Fibroblast of mammary gland (primary cell): Measurements from ENCODE around the gene METTL25B.

Experiments used
- DNase-seq: peaks from one replicate; pipeline ENCODE4 v3.0.0-alpha.2; 2010; ENCODE audit warnings: low read depth
- H3K4me3 ChIP-seq: 2 replicates; pipeline ENCODE4 v1.5.1; 2011; ENCODE audit warnings: low read depth, mild to moderate bottlenecking, low read length, moderate library complexity; ENCODE audit not compliant: control insufficient read depth
- TF ChIP-seq, protein P1 (sequence below): conservative IDR thresholded peaks from 2 replicates; pipeline ENCODE4 v1.5.1; 2011; ENCODE audit warnings: low read depth, low read length, inconsistent platforms; ENCODE audit not compliant: control insufficient read depth, insufficient read depth

The METTL25B gene

GRCh38 chr1:156726549-156727226 is 1.6 kb upstream of the METTL25B start:
- TF ChIP-seq, protein P1, sequence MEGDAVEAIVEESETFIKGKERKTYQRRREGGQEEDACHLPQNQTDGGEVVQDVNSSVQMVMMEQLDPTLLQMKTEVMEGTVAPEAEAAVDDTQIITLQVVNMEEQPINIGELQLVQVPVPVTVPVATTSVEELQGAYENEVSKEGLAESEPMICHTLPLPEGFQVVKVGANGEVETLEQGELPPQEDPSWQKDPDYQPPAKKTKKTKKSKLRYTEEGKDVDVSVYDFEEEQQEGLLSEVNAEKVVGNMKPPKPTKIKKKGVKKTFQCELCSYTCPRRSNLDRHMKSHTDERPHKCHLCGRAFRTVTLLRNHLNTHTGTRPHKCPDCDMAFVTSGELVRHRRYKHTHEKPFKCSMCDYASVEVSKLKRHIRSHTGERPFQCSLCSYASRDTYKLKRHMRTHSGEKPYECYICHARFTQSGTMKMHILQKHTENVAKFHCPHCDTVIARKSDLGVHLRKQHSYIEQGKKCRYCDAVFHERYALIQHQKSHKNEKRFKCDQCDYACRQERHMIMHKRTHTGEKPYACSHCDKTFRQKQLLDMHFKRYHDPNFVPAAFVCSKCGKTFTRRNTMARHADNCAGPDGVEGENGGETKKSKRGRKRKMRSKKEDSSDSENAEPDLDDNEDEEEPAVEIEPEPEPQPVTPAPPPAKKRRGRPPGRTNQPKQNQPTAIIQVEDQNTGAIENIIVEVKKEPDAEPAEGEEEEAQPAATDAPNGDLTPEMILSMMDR, result peak; percentile 74
- DNase-seq, result peak; percentile 78
- peak overlapping the region; percentile 84 for H3K4me3 ChIP-seq

DNA sequence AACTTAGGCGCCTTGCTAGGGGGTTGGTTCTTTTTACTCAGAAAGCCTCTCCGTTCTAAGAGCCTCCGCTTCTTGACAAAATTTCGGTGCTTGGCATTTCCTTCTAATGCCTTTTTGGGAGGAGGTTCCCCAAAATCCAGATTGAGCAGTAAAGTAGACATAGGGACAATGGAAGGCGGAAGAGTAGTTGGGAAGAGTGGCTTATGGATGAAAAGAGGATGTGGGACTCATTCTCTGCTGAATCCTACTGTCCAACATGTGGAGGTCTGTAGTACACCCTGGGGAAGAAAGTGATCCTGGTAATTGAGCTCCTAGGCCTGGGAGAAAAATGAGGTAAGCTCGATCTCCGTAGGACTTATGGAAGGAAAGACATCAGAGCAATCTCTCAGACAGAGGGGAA is 777 bp upstream of the METTL25B start:
- no peak for DNase-seq
- H3K4me3 ChIP-seq, result peak overlapping the region; percentile 84

DNA sequence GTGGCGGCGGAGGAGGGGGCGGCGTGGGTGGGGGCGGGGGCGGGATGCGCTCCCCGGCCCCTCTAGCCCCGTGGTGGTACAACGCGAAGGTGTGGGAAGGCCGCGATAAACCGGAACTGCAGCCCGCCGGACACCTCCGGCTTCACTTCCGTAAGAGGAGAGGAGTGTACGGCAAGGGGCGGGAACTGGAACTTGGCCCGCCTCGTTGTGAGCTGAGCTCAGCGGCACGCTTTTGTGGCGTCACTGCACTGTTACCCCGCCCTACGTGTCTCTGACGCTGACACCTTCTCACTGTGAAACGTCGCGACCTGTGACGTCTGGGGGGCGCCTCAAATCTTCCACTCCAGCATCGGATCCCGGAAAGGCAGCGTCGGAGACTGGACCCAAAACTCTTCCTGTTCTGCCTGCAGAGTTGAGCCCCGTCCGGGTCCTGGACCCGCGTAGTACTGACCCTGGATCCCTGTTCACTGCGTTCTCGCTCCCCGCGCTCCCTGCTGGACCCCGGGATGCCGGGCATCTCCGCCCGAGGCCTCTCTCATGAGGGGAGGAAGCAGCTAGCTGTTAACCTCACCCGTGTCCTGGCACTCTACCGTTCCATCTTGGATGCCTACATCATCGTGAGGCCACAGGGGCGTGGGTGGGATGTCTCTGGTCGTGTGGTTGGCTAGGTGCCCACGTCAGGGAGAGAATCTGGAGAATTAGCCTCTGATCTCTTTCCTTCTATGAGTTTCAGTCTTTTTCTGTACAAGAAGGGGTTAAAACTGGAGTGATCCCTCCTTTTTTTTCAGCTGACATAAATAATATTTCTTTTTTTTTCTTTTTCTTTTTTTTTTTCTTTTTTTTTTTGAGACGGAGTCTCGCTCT is 562 bp downstream of the METTL25B start, which contains the start of gene ISG20L2:
Gene ISG20L2 (minus strand): TSS at position 168 of the 864 bp plus-strand sequence. CDS start 1,114 bp downstream, outside the sequence.
- H3K4me3 ChIP-seq, result peak within 1 kb of the TSS; percentile 84
- DNase-seq, result peak; percentile 98
- TF ChIP-seq, protein P1, result no peak

More for the DNA sequence above, 777 bp upstream of the METTL25B start:
- TF ChIP-seq, protein P1, result no peak

- no peak for DNase-seq
- TF ChIP-seq, protein P1, result no peak
- H3K4me3 ChIP-seq, result no peak overlapping the region
These were observed 5.8 kb downstream of the METTL25B start for GRCh38 chr1:156733989-156734584.

- TF ChIP-seq, protein P1, result no peak
- DNase-seq, result no peak
- H3K4me3 ChIP-seq, result no peak overlapping the region
These were observed 10.1 kb downstream of the METTL25B start for GRCh38 chr1:156738407-156738806.

DNA sequence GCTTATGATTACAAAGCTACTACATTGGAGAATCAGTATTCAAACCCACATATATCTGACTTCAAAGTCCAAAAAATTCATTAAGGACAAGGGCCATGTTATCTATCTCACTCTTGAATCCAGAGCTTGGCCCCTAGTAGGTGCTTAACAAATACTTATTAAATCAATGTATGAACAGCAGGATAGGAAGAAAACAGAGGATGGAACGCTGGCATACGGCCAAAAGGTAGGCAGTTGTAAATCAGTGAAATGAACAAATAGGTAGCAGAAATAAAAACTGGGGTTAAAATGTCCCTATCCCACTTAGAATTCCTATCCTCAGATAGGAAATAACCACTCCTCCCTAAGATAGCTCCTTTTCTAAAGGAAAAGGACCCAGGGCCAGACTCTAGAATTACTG is 10.6 kb downstream of the METTL25B start:
- no peak for DNase-seq
- no peak overlapping the region for H3K4me3 ChIP-seq
- TF ChIP-seq, protein P1, result no peak
